ENCODE results near the gene BARHL1.
"Not testable (repeated sequence)": the region's sequence is repeated elsewhere in the genome, so short reads cannot be mapped to it uniquely, and the experiment has no call there.

BARHL1 gene

GRCh38 chr9:132557159-132557558 lies 25.2 kb upstream of the BARHL1 start:
- no peak for DNase-seq

- DNase-seq = no peak
Measured at GRCh38 chr9:132559711-132560110, 22.7 kb upstream of the BARHL1 start.

- no peak for DNase-seq
Measured at GRCh38 chr9:132560616-132561202, 21.7 kb upstream of the BARHL1 start.

GRCh38 chr9:132562306-132562573 lies 20.2 kb upstream of the BARHL1 start:
- DNase-seq = no peak

GRCh38 chr9:132564526-132564925 lies 17.9 kb upstream of the BARHL1 start:
- DNase-seq = no peak

- DNase-seq = not testable (repeated sequence)
Measured at GRCh38 chr9:132568787-132569186, 13.6 kb upstream of the BARHL1 start.

GRCh38 chr9:132571806-132572600 lies 10.4 kb upstream of the BARHL1 start:
- DNase-seq = no peak

- no peak for DNase-seq
Measured at GRCh38 chr9:132572921-132573320, 9.5 kb upstream of the BARHL1 start.

- peak; percentile 49 for DNase-seq
Measured at GRCh38 chr9:132575005-132575609, 7.3 kb upstream of the BARHL1 start.

DNA sequence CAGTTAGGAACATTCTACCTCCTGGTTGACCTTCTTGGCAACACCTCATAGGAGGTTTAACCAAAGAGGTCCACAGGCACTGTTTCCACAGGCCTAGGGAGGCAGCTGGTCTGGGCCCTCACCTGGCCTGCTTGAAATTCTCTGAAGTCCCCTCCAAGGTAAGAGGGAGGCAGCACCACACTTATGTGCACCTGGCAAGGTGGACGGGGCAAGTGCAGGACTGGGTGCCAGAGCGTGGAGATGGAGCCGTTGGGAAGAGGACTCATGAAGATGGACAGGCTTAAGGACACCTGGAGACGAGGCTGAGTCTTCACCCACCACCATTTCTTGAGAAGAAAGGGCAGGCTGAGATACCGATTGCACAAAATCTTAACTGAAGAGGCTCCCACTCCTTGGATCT lies 6.6 kb upstream of the BARHL1 start:
- no peak for DNase-seq

DNA sequence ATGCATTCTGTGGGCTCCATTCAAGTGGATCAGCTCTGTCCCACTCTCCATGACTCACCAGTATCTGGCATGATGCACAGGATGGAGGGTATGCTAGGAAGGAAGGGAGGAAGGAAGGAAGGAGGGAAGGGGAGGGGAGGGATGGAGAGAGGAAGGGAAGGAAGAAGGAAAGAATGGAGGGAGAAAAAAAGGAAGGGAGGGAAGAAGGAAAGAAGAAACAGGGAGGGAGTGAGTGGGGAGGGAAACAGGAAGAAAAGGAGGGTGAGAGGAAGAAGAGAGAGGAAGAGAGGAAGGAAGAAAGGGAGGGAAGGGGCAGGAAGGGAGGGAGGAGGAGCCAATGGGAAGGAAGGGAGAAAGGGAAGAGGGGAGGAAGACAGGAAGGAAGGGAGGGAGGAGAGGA lies 5.3 kb upstream of the BARHL1 start:
- no peak for DNase-seq

DNA sequence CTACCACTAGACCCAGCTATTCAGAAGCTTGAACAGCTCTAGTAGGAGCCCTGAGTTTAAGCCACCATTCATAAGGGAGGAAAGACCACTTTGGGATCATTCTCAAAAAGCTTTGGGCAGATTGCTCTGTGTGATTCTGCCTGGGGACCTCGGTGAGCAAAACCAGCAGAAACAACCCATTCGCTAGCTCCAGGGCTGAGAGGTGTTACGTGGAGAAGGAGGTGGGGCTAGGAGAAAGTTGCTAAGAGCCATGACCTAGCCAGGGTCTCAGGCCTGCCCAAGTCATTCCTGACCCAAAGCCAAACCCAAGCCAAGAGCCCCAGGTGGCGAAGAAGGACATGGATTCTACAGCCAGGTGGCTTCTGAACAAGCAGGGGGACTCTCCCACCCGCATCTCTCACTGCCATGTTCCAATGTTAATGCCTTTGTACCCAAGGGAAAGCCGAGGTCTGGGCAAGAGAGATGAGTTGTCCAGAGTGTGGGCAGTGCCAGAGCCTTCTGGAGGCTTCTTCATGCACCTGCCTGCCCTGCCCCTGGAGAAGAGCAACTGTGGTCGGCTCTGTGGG lies 4.0 kb upstream of the BARHL1 start:
- DNase-seq = no peak

DNA sequence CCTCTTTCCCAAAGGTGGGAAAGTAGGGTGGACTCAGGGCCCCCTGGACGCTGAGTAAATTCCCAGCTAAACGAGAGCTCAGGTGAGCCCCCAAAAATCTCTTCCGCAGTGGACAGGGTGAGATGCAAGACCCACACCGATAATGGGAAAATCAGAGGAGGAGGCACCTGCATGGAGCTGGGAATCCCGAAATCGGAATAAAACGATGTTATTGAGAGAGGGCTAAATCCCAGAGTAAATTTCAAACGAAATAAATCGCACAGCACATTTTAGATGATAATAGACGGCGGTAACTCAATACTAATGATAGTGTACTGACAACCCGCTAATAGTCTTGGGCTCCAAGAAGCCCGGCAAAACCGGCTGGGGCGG lies 3.0 kb upstream of the BARHL1 start:
- DNase-seq = no peak

DNA sequence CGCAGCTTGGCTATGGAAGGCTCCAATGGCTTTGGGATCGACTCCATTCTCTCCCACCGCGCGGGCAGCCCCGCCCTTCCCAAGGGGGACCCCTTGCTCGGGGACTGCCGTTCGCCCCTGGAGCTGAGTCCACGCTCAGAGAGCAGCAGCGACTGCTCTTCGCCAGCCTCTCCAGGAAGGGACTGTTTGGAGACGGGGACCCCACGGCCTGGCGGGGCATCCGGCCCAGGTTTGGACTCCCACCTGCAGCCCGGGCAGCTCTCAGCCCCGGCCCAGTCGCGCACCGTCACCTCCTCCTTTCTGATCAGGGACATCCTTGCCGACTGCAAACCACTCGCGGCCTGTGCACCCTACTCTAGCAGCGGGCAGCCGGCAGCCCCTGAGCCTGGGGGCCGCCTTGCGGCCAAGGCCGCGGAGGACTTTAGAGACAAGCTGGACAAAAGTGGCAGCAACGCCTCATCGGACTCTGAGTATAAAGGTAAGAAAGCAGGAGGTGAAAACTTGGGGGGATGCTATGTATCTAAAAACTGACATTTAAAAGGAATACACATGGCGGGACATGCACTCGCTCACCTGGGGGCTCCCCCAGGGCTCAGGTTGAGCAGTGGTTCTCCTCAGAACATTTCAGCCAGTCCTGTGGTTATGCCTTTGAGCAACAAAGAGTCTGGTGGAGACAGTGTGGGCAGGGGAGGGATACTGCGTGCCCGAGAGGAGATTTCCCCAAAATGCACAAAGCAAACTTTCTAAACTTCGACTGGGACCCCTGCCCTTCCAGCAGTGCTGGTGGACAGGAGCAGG lies 579 bp downstream of the BARHL1 start:
- DNase-seq = no peak

- no peak for DNase-seq
Measured at GRCh38 chr9:132583584-132584304, 1.3 kb downstream of the BARHL1 start.

DNA sequence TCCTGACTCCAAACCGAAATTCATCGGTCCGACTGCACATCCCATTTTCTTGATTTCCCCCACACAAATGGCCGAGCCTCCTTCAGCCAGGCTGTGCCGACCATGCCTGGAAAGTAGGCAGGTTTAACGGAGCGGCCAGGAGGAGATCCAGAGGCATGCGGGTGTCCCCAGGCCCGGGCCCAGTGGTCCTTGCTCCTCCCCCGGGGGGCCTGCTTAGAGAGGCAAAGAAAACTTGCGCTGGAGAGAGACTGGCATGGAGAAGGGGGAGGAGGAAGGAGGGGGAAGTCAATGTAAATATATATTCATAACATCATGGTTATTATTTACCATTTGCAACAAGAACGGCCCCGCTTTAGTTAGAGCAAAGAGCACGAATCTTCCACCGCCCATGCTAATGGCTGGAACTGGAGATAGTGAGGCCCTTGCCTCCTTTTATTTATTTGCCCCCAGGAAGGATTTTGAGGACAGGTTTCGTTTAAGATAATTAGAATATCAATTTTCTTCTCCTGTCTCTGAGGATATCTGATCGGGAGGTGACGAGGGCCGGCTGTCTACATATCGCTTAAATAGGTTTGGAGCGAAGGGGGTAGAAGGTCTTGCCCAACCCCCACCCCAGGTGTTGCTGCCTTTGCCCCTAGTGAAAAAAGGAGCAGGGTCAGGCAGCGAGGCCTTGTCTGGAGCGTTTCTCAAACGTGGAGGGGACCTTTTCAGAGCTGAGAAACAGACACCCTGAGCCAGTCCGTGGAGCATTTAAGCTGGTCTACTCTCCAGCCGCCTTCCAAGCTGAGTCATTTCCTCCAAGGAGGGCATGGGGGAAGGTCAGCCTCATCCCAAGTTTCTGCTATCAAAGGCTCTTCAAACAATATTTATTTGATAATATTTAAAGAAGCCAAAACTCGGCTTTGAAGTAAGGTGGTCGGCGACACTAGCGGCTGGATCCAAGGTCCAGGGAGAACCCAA lies 2.5 kb downstream of the BARHL1 start:
- no peak for DNase-seq

DNA sequence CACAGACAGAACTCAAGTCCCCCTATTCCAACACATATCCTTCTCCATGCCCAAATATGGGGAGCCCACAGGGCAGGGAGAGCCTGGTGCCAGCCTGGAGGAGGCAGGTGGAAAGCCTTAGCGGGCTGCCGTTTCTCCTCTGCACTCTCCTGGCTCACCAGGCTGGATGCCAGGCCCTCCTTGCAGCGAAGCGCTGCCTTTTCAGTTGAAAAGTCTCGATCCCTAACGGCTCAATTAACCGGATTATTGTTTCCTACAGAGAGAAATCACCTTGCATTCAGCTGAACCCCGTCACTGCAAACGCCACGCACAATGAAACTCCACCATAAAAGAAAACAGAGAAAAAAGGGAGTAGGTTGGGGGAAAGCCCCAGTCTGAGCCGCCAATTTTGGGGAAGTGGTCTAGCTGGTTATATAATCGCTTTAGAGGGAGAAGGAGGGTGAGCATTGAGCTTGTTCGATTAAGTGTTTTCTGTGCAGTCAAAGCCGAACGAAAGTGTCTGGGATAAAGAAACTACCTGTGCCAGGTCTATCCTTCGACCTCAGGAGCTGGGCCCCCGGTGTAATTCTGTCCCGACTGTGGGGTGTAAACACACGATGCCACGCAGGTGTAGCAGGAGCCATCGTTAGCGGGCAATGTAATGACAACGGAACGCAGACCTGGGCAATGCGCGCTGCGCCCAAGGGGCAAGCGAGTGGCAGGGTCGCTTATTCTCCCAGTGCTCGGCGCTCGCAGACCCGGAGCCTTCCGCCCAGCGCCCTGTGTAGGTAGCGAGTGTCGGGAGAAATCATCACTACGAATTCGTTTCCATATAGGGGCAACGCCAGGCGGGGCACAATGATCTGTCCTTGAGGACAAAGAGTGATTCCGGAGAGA lies 3.8 kb downstream of the BARHL1 start:
- DNase-seq = no peak

DNA sequence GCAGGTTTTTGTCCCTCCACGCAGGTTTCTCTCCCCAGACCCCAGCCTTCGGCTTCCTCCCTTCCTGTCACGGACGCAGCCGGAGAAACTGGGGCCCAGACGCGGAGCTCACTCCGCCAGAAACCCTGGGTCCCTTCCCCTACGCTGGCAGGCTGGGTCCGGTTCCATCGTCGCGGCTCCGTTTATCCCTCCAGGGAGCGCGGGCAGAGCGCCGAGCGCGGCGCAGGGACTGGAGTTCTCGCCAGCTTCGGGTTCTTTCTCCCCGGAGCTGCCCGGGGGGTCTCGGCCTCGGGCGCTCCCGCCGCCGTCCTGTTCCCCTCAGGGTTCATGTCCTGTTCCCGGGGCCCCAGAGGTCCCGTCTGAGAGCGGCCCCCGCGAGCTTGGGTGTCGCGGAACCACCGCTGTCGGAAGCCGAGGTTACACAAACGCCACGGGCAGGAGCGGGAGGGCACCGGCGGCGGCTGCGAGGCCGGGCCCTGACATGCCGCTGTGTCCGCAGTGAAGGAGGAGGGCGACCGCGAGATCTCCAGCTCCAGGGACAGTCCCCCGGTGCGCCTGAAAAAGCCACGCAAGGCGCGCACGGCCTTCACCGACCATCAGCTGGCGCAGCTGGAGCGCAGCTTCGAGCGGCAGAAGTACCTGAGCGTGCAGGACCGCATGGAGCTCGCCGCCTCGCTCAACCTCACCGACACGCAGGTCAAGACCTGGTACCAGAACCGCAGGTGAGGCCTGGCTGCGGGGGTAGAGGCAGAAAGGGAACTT lies 4.6 kb downstream of the BARHL1 start:
- DNase-seq = no peak

DNA sequence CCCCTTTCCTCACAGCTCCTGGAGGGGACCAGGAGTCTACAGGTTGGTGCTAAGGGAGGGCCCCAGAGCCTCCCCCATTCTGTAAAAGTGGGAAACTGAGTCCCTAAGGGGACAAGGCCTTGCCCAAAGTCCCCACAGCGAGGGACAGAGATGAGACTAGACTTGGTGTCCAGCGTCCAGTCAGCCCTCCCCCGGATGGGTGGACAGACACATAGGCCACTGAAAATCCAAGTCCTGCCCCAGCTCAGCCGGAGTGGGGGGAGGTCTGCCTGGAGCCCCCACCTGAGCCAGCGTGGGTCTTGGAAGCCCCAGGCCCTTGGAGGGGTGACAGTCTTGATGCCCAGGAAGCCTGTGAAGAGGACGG lies 5.2 kb downstream of the BARHL1 start:
- DNase-seq = no peak

- DNase-seq = no peak
Measured at GRCh38 chr9:132588098-132588497, 5.7 kb downstream of the BARHL1 start.
